ENCODE measurements around the gene MFSD11. TPM values are rescaled to one million over a fixed set of nuclear protein-coding genes. Genes with fewer than 3 reads are reported as not detected.

The MFSD11 gene
- total and polyA plus RNA-seq, 2 of the 8 experiments (the other 6 are each of a cell fraction or from before 2014, with no cell fraction given) = 17.7 to 19.8 TPM

- no peak for FAIRE-seq
- no peaks in the 10 kb centered on the region for H3K36me3 ChIP-seq (ENCODE audit: control insufficient read depth in 2 of 4, insufficient read depth in 4 of 4, low read length in 3 of 4)
- H3K4me2 ChIP-seq (ENCODE audit: insufficient read depth in 1 of 2, low read depth in 2 of 2, low read length in 2 of 2) = no peak overlapping the region
- H3K79me1 ChIP-seq (ENCODE audit: low read depth, low read length) = peaks cover 2% of the 10 kb centered on the region
- no peak overlapping the region for H3K23ac ChIP-seq (ENCODE audit: insufficient read length)
- no peak overlapping the region for H3K9ac ChIP-seq (replicated peaks in 1 of 4; ENCODE audit: extremely low read depth in 1 of 4, low read depth in 3 of 4, low read length in 3 of 4)
- H2BK5ac ChIP-seq (ENCODE audit: low read depth, low read length) = no peak overlapping the region
- peaks cover 11% of the 10 kb centered on the region; the same call in 1 of the 2 replicates for H3K23me2 ChIP-seq (ENCODE audit: low read depth, low read length)
- CTCF ChIA-PET (ENCODE audit: partially characterized antibody) = interaction anchor here (0.6 to 5.6 kb wide), 5 partner anchors 9 to 514 kb away, joined by 3 to 67 read pairs (median 21); no protein-coding TSS in a partner anchor
- H4K20me1 ChIP-seq (replicated peaks in 1 of 2; ENCODE audit: control insufficient read depth in 1 of 2, insufficient read depth in 2 of 2, low read length in 2 of 2) = peaks cover 0 to 8% of the 10 kb centered on the region in 2 experiments
- no peak overlapping the region for H2AFZ ChIP-seq (ENCODE audit: low read length)
- no peak overlapping the region for H3K56ac ChIP-seq (replicated peaks; ENCODE audit: insufficient read length, low read depth, low read length)
- POLR2A ChIA-PET (ENCODE audit: partially characterized antibody) = interaction anchor here (0.8 to 1.4 kb wide), 3 partner anchors 20 to 22 kb away, joined by 3 read pairs; partner anchors contain the start of genes JMJD6 and METTL23
- H4K91ac ChIP-seq (replicated peaks; ENCODE audit: insufficient read length, low read length) = no peak overlapping the region
- no peaks in the 10 kb centered on the region for H3K9me3 ChIP-seq (ENCODE audit: insufficient read depth in 2 of 2, low read depth in 1 of 2, low read length in 1 of 2)
- no peak overlapping the region for H3K27ac ChIP-seq (ENCODE audit: low read depth, low read length)
- no peak overlapping the region for H3K4me3 ChIP-seq (ENCODE audit: extremely low read depth in 1 of 4, insufficient read depth in 2 of 4, low read depth in 3 of 4, low read length in 4 of 4)
- H3K4ac ChIP-seq (replicated peaks; ENCODE audit: insufficient read length, low read depth, low read length) = no peak overlapping the region
- H2AK5ac ChIP-seq (ENCODE audit: low read depth, low read length) = no peak overlapping the region
- peaks cover 2 to 22% (median 20%) of the 10 kb centered on the region in 4 experiments for H3K27me3 ChIP-seq (replicated peaks in 1 of 4; ENCODE audit: control insufficient read depth in 3 of 4, extremely low read depth in 1 of 4, insufficient read depth in 3 of 4, low read length in 3 of 4)
- no peak overlapping the region for H2BK20ac ChIP-seq (ENCODE audit: low read length)
- no peak overlapping the region for H3K18ac ChIP-seq (ENCODE audit: extremely low read depth, low read length)
- no peak overlapping the region for H3K14ac ChIP-seq (ENCODE audit: insufficient read length)
- H2BK120ac ChIP-seq (replicated peaks; ENCODE audit: low read depth, low read length) = no peak overlapping the region
- DNase-seq (ENCODE audit: low read depth in 1 of 2, low spot score in 2 of 2) = no peak
- no peak overlapping the region for H2BK12ac ChIP-seq (ENCODE audit: low read depth, low read length)
- WGBS, 2 experiments (ENCODE audit: extremely low coverage in 1 of 2, insufficient coverage in 1 of 2, insufficient read length in 1 of 2, insufficient replicate concordance in 2 of 2, low coverage in 1 of 2, low lambda C conversion rate in 2 of 2, missing lambda C conversion rate in 1 of 2) = 97% methylated on average over 3 of the region's 3 CpGs; no CpG with 5 or more reads in 1 of the 2 experiments
- no peak overlapping the region for H4K5ac ChIP-seq (ENCODE audit: insufficient read length, low read depth, low read length)
- peaks cover 11 to 28% (median 19%) of the 10 kb centered on the region in 4 experiments for H3K4me1 ChIP-seq (replicated peaks in 1 of 4; ENCODE audit: control insufficient read depth in 3 of 4, insufficient read depth in 4 of 4, low read length in 3 of 4)
- no peaks in the 10 kb centered on the region for H3K79me2 ChIP-seq (ENCODE audit: control insufficient read depth in 1 of 2, insufficient read depth in 2 of 2, low read length in 2 of 2)
- H2BK15ac ChIP-seq (ENCODE audit: low read length) = no peak overlapping the region
- no peak overlapping the region for H4K8ac ChIP-seq (ENCODE audit: extremely low read depth, insufficient read depth, low read length)
- TF ChIP-seq HDAC6 (IDR thresholded peaks at IDR 0.05; ENCODE audit: low read depth, low read length) = no peak
- TF ChIP-seq SP4 (IDR thresholded peaks at IDR 0.05; ENCODE audit: low read length) = no peak
- no peak for TF ChIP-seq USF2 (IDR thresholded peaks at IDR 0.05; ENCODE audit: low read length)
- TF ChIP-seq MAFK (IDR thresholded peaks at IDR 0.05; ENCODE audit: low read depth, low read length) = no peak
- no peak for TF ChIP-seq ATF3 (IDR thresholded peaks at IDR 0.05; ENCODE audit: insufficient read depth, low read depth, low read length)
- TF ChIP-seq CTBP2 (IDR thresholded peaks at IDR 0.05; ENCODE audit: borderline replicate concordance, insufficient read depth, insufficient read length, low read length) = no peak
- TF ChIP-seq JUND (IDR thresholded peaks at IDR 0.05; ENCODE audit: low read length) = no peak
Observed at GRCh38 chr17:76706817-76707216, 31.1 kb upstream of the MFSD11 start.
